GM12878 (cell line): ENCODE data around the gene RAD17. TPM values are rescaled to one million over a fixed set of nuclear protein-coding genes. Genes with fewer than 3 reads are reported as not detected.

Experiments used
- CHD2 ChIP-seq: IDR thresholded peaks from 2 replicates; pipeline ENCODE4 v1.6.1; 2011; ENCODE audit warnings: low read depth, low read length, improper control_type of control experiment, borderline replicate concordance
- CUX1 ChIP-seq: IDR thresholded peaks from 2 replicates; pipeline ENCODE4 v1.6.1; 2012; ENCODE audit warnings: improper control_type of control experiment, low read depth, low read length; ENCODE audit not compliant: insufficient replicate concordance
- DPF2 ChIP-seq: fragments of 450-650 bp; IDR thresholded peaks from 2 replicates; pipeline ENCODE4 v1.6.1; 2017; ENCODE audit warnings: mild to moderate bottlenecking
- JUNB ChIP-seq: IDR thresholded peaks from 2 replicates; pipeline ENCODE4 v1.6.1; 2016; ENCODE audit warnings: antibody characterized with exemption, mild to moderate bottlenecking
- NFIC ChIP-seq: IDR thresholded peaks from 2 replicates; pipeline ENCODE4 v1.6.1; 2012; ENCODE audit warnings: low read depth, mild to moderate bottlenecking, inconsistent platforms, low read length, moderate library complexity
- NFYA ChIP-seq: IDR thresholded peaks from 2 replicates; pipeline ENCODE4 v1.6.1; 2011; ENCODE audit warnings: low read depth, mild to moderate bottlenecking, low read length, improper control_type of control experiment, borderline replicate concordance
- PBX3 ChIP-seq: IDR thresholded peaks from 2 replicates; pipeline ENCODE4 v1.6.1; 2011; ENCODE audit warnings: mild to moderate bottlenecking, low read depth, low read length, moderate library complexity; ENCODE audit not compliant: insufficient replicate concordance
- ZSCAN29 ChIP-seq: fragments of 450-650 bp; IDR thresholded peaks from 2 replicates; pipeline ENCODE4 v1.6.1; 2017; ENCODE audit warnings: mild to moderate bottlenecking, moderate library complexity
- polyA plus RNA-seq, 11 experiments: library from polyadenylated mRNA; depleted of rRNA in 4 of 11; unstranded in 6 of 11; stranded (reverse) in 5 of 11; fragments of >200 nt; fragmentation: Nextera tagmentation in 4 of 11; fragmentation: Illumina TruSeq in 1 of 11; extraction: Ambion mirVana in 4 of 11; extraction: Trizol in 1 of 11; gene quantifications; 1 replicate in 1 of 11; 2 replicates in 10 of 11; pipeline versions ENCODE4 v1.2.1 to v1.2.3, GENCODE V29; 2011 to 2016; ENCODE audit warnings: inconsistent platforms in 2 of 11, missing spikeins in 2 of 11, low read depth in 1 of 11
- total RNA-seq, 4 experiments: library from RNA; depleted of rRNA in 3 of 4; stranded (reverse); fragments of >200 nt in 3 of 4; fragmentation: Illumina TruSeq in 1 of 4; extraction: Trizol in 1 of 4; gene quantifications; 2 replicates each; pipeline versions ENCODE4 v1.2.1 to v1.2.3, GENCODE V29; 2013 to 2021

The RAD17 gene
- total and polyA plus RNA-seq, 10 of the 15 experiments (the other 5 are each of a cell fraction or from before 2014, with no cell fraction given) = 23.9 to 55.4 (median 44.5) TPM

GRCh38 chr5:69431424-69432303 is 62.0 kb downstream of the RAD17 start (continued):
- TF ChIP-seq PBX3 = no peak
- no peak for TF ChIP-seq JUNB
- TF ChIP-seq CHD2 = no peak
- TF ChIP-seq CUX1 = no peak
- TF ChIP-seq NFYA = no peak
- TF ChIP-seq DPF2 = no peak
- no peak for TF ChIP-seq ZSCAN29
- no peak for TF ChIP-seq NFIC
